CD4-positive, alpha-beta T cell treated with Interleukin-2 at 100 ng/mL for 4 hours (primary cell): ENCODE measurements around the gene FAM131C.
"Not testable (repeated sequence)": the region's sequence is repeated elsewhere in the genome, so short reads cannot be mapped to it uniquely, and the experiment has no call there.

ENCODE experiments used
- DNase-seq: peaks from one replicate; pipeline ENCODE4 v3.0.0-alpha.2; 2020; ENCODE audit warnings: low spot score

FAM131C gene

DNA sequence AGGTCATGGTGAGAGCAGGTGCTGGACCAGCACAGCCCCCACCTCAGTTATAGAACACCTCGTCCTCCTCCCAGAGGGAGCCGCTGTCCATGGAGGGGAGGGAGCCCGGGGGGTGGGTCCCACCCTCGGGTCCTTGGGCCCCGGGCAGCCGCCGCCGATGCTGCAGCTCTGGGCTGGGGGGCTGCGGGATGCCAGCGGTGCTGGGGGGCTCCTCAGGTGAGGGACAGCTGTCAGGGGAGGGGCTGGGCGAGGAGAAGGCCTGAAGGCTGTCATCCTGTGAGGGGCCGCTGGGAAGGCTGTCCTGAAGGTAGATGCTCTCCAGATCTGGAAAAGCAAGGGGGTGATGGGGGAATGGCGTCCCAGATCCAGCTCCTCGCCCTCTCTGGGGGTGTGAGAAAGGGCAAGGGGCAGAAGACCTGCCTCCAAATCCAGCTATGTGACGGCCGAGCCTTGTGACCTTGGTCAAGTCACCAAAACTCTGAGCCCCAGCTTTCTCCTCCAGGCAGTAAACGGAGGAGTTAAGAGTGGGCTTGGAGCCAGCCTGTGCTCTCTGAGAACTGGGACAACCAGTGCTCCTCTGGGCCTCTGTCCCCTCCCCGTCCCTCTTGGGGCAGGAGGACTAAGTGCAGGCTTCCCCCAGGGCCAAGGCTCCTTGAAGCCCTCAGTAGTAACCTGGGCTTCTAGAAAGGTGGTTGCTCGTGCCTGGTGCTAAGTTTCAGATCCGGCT, 14.9 kb downstream of the FAM131C start:
- DNase-seq, result not testable (repeated sequence)

DNA sequence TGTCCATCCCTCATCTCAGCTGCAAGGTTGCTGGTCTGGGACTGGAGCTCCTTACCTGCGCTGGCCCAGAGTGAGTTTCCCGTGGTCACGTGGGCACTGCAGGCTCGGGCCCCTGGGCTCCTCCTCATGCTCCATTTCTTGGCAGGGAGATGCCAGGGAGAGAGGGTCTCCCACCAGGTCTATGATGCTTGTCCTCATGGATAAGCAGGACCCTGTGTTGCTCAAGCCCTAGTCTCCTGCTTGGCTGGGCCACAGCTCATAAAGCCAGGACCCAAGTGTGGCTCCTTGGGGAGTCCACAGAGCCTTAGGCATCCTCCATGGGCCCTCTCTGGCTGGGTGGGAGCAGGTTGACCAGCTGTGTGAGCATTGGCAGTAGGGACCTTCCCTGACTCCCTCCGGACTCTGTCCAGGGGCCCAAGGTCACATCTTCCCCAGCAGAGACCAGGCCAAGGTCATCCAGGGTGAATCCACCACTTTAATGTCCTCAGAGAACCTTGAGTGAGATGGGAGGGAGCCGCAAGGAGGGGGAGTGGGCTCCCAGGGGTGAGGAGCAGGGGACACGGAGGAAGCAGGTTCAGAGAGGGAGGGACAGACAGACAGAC, 16.0 kb downstream of the FAM131C start:
- not testable (repeated sequence) for DNase-seq

DNA sequence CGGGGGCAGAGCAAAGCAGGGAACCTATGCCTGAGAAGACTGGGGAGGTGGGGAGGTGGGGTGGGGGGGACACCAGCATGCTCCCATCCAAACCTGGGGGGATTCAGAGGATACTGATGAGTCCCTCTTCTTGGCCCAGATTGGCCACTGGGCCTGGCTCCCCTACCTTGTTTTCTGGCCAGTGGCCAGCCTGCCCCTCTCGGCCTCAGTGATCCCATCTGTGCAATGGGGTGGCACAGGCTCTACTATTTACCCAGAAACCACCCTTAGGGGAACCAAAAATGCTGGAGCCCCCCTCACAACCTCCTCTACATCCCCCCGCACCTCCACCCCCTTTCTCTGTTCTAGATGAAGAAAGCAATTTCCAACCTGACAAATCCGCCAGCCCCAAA, 16.9 kb downstream of the FAM131C start:
- DNase-seq, result not testable (repeated sequence)

DNA sequence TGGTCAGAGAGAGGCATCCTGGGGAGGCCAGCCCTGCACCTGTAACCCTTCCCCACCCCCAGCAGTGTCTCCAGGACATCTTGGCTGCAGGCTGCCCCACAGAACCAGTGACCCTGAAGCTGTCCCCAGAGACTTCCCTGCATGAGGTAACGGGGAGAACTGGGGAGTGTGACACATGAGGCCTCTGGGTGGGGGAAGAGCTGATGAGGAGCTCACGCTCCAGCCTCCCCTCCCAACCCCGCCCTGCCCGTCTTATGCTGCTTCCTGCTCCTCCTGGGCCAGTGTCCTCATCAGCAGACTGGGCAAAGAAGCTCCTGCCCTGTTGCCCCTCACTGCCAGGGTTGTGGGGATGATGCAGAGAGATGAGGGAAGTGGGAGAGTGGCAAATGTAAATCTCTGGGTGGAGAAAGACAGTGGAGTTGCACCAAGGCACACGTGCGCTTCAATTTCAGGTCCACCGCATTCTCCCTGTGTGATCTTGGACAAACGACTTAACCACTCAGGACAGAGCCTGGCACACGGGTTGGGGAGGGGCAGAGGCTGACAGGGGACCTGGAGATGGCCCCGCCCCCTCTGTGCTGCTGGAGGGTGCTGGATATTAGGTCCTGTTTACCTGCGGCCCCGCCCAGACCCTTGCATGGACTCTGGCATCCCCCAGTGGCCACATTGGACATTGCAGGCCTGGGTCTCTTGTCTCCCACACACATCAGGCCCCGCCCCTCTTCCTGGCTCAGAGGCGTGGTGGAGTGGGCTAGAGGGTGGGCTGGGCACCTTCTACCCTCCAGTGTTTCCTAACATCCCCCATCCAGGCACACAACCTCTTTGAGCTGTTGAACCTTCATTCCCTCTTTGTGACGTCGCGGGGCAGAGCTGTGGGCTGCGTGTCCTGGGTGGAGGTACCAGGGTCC, 17.6 kb downstream of the FAM131C start:
- DNase-seq, result peak; percentile 84

DNA sequence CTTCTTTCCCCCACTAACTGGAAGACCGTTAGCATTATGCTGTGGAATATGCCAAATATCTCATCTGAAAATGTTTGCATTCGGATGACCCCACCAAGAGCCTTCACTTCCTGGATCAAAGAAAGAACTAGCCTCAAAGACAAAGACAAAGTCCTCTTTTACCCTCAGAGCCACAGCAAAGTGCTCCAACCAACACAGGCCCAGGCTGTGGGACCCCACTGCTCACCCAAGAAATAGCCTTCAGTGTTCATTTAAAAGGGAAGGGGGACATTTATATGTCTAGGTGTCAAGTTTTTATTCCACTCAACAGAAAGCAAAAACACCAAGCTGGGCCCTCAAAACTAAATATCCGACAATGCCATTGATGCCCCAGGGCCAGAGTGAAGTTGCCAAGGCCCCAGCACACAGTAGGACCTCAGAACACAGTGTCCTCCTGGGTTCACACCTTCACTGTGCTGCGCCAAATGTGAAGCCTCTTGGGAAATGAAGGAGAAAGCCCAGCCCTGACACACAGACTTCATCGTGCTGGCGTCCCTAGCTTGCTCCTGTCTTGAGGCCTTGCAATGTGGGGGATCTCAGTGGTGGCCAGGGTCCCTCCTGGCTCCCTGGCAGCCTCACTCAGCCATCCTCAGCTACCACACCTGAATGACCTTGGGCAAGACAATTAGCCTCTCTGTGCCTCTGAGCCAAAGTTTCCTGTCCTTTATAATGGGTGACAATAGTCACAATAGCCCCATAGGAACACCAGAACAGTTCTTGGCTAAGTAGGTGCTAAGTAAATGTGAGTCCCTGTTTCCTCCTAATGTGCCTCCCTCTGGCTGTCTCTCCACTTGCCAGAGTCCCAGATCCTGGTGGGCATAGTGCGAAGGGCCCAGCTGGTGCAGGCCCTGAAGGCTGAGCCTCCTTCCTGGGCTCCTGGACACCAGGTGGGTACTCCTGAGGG, 18.6 kb downstream of the FAM131C start:
- no peak for DNase-seq

DNA sequence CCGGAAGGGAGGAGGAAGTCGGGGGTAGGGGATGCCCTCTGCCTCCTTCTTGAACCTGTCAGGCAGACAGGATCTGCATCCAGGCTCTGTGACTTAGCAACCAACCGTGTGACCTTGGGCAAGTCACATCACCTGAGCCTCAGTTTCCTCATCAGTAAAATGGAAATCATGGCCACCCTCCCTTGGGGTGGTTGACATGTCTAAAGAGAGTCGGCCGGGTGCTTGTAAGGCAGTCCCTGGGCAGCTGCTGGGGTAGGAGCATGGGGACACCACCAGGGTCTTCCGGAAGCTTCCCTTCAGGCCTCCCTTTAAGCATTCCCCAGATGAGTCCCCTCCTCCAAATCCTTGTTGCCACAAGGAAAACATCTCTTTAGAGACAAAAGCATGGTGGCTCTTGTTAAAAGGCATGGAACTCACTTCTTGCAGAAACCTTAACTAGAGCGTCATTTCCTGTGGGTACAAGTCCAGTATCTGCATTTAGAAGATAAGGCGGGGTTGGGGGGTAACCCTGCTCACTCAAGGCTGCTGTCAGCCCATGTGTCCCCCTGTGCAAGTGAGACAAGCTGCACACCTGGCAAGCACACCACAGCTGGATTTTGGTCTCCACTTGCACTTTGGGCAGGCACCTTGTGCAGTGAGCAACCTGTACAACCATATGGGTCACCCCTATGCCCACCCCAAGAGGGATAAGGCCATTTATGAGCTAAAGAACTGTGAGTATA, 19.5 kb downstream of the FAM131C start:
- no peak for DNase-seq

DNA sequence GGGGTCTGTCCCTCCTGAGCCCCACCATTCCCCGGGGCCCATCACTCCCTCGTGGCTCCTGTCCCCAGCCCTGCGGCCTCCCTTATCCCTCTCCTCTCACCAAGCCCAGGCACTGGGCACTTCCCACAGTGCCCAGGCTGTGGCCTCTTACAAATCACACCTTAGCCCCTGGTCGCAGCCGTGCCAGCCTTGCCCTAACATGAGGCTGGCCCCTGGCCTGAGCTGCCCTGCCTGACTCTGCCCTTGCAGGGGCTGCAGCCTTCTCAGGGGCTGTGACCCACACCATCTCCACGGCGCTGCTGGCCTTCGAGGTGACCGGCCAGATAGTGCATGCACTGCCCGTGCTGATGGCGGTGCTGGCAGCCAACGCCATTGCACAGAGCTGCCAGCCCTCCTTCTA, 21.5 kb downstream of the FAM131C start:
- not testable (repeated sequence) for DNase-seq

DNA sequence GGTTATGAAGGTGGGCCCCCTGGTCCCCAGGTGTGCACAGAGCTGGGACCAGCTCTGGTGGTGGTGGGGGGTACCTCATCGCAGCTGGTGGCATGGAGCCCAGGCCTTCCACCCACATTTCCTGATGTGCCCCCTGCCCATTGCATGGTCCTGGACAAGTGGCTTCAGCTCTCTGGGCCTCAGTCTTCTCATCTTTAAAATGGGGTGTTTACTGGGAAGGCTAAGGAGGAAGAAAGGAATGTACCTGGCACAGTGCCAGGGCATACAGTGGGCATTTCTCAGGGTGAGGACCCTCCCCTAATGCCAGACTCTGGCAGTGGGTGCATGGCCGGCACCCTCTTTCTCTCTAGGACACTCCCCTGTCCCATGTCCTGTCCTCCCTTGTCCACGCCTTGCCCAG, 22.4 kb downstream of the FAM131C start:
- DNase-seq, result no peak

DNA sequence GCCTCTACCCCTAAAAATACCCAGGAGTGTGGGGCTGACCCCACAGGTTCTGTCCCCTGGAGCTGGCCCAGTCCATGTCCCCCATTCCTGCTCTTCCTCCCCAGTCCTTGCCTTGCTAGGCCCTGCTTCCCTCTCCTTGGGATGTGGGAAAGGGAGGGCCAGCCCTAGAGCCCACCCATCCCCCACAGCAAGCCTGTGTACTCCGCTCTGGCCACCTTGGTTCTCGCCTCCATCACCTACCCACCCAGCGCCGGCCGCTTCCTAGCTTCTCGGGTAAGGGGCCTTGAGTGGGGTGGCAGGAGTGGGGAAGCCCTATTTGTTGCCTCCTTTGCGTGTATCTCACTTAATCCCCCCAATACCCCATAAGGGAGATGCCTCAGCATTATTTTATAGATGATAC, 23.1 kb downstream of the FAM131C start:
- DNase-seq, result no peak

DNA sequence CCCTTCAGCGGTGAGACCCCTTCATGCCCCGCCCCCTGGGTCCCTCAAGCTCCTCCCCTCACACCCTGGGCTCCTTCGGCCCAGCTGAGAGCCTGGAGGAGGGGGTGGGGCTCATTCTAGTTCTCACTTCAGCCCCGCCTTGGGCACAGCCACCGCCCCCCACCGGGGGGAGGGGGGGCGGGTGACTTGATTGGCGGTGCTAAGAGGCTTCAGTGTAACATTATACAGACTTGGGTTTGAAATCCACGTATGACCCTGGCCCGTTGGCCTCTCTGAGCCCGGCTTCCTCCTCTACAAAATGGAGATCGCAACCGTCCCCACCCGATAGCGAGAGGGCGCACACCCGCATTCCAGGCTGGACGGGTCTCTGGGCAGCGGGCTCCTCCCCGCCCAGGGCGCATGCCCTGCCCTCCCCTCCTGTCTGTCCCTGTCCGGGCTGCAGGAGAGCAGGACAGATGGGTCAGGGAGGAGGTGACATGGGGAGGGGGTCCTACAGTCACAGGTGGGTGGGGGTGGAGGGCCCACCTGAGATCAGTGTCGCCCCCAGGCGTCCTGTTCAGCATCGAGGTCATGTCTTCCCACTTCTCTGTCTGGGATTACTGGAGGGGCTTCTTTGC, 24.8 kb downstream of the FAM131C start:
- peak; percentile 30 for DNase-seq

DNA sequence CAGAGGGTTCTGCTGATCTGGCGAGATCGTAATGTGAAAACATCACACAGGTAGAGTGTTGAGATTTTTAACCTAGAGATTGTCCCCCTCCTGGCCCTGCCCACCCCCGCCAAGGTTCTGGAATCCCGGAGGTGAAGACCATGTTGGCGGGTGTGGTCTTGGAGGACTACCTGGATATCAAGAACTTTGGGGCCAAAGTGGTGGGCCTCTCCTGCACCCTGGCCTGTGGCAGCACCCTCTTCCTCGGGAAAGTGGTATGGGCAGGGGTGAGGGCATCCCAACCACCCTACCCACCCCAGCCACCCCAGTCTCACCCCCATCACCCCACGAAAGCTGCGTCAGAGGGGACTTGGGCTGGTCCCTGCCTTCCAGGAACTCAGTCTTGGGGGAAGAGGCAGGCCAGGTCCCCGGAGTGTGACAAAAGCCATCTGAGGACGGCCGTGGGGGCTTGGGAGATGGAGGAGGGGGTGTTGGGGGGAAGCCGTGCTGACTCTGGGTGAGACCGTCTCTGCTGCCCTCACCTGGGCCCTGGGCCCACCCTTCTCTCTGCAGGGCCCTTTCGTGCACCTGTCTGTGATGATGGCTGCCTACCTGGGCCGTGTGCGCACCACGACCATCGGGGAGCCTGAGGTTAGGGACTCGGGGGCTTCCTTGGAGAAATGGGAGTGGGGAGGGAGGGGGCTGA, 25.5 kb downstream of the FAM131C start:
- no peak for DNase-seq

DNA sequence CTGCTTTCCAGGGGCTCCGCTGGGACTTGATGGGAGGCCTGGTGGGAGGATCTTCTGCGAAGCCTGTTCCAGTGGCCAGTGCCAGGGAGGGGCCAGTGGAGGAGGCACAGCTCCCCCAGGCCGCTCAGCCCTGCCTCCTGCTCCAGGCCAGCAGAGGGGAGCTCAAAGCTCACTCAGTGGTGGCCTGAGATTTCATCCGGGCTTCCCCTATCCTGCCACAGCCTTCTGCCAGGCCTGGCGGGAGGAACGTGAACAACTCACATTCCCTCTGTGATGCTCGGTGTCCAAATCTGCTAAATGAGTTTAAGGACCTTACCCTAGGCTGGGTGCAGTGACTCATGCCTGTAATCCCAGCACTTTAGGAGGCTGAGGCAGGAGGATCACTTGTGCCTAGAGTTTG, 26.6 kb downstream of the FAM131C start:
- no peak for DNase-seq

DNA sequence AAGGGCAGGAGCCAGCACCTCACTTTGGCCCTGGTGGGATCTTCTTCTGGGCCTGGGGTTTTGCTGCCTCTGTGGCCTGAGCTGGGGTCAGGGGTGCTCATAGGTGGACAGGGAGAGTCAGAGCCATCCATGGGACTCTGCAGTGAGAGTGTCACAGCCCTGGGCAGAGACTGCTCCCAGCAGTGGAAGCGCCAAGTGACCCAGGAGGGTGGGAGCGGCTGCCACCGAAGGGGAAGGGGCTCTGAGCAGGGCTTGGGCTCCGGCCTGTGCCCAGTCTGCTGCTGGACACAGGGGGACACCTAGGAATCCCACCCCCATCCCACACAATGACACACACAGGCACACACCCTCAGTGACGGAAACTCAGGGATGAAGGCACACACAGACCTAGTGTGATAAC, 29.5 kb downstream of the FAM131C start:
- DNase-seq, result no peak

DNA sequence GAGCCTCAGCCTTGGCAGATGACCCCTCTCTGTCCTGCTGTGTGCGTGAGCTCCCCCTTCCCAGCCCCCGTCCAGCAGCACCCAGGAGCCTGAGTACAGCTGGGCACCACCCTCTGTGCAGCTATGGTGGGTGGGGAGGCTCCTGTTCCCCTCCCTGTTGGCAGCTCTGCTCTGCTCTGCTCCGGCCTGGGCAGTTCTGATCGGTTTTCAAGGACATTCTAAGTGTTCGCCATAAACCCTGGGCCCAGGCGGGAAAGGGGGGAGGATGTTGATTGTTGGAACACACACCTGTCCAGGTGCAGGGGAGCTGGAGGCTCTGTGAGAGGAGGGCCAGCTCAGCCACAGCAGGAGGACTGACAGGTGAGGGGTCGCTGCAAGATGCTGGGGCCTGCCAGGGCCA, 29.9 kb downstream of the FAM131C start, which contains the start of gene CLCNKB:
Gene CLCNKB (plus strand): TSS at position 262 of the 400 bp plus-strand sequence. CDS start 711 bp downstream, outside the sequence.
- no peak for DNase-seq

DNA sequence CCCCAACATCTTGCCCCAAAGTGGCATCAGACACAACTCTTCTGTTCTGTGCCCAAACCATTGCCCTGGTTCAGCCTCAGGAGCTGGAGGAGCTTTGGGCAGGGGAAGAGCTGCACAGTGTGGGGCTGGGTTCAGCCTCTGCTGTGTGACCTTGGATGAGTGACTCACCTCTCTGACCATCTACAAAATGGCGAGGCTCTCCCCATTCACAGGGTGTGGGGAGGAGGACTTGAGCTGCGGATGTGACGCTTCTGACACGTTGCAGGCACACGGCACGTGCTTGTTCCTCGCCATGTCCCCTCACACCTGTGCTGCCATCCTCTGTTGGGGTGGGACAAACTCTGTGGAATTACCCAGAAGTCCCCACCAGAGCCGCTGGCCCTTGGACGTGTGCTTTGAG, 30.8 kb downstream of the FAM131C start:
- not testable (repeated sequence) for DNase-seq

DNA sequence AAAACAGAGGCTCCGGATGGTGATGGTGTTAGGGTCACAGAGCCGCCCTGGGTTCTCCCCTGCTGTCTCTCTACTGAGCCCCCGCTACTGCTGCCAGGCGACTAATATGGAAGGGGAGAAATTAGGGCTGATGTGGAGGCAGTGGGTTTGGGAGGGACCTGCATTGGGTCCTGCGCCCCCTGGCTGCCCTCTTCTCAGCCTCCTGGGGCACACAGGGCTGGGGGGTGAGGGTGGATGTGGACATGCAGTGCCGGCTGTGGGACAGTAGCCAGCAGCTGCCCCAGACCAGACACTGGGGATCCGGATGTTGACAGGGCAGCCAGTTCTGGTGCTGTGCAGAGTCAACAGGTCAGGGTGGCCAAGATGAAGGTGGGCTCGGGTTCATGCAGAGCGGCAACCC, 31.4 kb downstream of the FAM131C start:
- DNase-seq, result no peak

DNA sequence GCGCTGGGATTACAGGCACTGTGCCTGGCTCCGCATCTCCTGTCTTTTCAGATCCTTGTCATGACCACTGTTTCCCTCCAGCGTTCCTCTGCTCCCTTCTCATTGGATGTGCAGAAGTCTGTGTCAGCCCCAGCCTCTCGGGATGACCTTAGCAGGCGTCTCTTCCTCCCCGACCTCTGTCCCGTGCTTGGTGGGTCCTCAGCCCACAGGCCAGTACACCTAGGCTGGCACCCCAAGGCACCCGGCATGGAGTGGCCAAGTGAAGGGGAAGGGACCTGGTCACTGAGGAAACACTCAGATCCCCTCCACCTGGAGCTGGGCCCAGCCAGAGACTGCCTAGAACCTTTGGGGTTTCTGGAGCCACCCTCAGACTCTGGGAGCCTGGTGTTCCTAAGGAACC, 32.3 kb downstream of the FAM131C start:
- DNase-seq, result no peak

DNA sequence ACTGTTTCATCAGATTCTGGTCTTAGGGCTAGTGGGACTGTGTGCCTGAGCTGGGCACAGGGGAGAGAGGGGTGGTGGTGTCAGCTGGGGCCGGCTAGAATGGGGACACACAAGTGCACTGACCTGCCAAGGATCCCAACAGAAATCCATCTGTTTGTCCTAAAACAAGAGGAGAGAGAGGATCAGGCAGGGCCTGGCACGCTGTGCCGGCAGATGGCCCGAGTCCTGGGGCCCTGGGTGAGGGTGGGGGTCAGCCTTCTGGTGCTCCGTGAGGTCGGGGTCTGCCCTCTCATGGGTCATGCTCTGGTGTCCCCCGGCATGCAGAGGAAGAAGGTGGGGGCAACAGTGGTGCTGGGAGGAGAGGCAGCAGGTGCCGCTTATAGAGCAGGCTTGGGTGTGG, 33.6 kb downstream of the FAM131C start:
- DNase-seq, result not testable (repeated sequence)

DNA sequence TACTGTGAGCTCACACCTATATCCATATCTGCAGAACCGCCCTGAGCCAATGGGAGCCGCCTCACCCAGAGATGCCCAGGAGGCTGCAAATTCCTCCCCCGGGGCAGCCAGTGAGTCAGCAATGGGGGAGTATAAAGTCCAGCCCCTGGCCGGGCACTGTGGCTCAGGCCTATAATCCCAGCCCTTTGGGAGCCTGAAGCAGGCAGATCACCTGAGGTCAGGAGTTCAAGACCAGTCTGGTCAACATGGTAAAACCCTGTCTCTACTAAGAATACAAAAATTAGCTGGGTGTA, 34.9 kb downstream of the FAM131C start:
- no peak for DNase-seq

DNA sequence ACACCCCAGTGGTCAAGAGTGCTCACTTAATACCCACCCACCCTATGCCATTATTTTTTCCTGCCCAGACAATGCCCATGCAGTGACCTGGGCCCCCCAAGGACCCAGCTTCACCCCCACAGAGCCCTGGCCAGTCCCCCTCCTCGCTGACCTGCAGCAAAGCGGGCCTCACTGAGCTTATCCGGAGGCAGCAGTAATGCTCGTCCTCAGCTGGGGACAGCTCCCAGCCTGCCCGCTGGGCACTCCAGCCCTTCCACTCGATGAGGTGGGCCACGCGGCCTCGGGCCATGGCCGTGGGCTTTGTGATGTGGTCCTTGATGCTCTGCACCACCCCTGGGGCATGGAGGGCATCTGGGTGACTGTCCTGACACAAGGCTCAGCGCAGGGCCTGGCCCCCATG, 37.0 kb downstream of the FAM131C start:
- not testable (repeated sequence) for DNase-seq
